Adrenal gland (tissue), 12 donors: Measurements from ENCODE around the gene APMAP. TPM values are rescaled to one million over a fixed set of nuclear protein-coding genes. Genes with fewer than 3 reads are reported as not detected.

Experiments
- DNase-seq, 7 donors: peaks; one replicate each; pipeline ENCODE4 v3.0.0-alpha.2; 2019 to 2020
- H3K27ac ChIP-seq, 5 donors: fragments of 200-600 bp; sonication (generic) in 4 of 5; 1 replicate in 3 of 5; 2 replicates in 2 of 5; pipeline versions ENCODE4 v1.5.1 to v1.8.0; 2016 to 2020; ENCODE audit warnings: mild to moderate bottlenecking in 1 of 5
- H3K27me3 ChIP-seq: fragments of 200-600 bp; 2 replicates; pipeline ENCODE4 v1.8.0; 2021
- H3K36me3 ChIP-seq, 2 donors: fragments of 200-600 bp; replicated peaks in 1 of 2; 1 replicate in 1 of 2; 2 replicates in 1 of 2; pipeline versions ENCODE4 v1.5.1 to v1.8.0; 2018 to 2022
- H3K4me1 ChIP-seq, 2 donors: fragments of 200-600 bp; replicated peaks in 1 of 2; 1 replicate in 1 of 2; 2 replicates in 1 of 2; pipeline versions ENCODE4 v1.5.1 to v1.8.0; 2018 to 2021
- H3K4me3 ChIP-seq, 4 donors: fragments of 200-600 bp; sonication (generic) in 3 of 4; one replicate each; pipeline ENCODE4 v1.5.1; 2016 to 2018
- H3K9me3 ChIP-seq, 3 donors: fragments of 200-600 bp; sonication (generic) in 1 of 3; replicated peaks in 1 of 3; 1 replicate in 2 of 3; 2 replicates in 1 of 3; pipeline versions ENCODE4 v1.5.1 to v1.8.0; 2016 to 2021
- CTCF ChIP-seq, 6 experiments: fragments of 450-650 bp in 4 of 6; fragments of 200-600 bp in 2 of 6; sonication (generic) in 1 of 6; IDR thresholded peaks; 1 replicate in 5 of 6; 2 replicates in 1 of 6; pipeline versions ENCODE4 v1.5.1 to v1.8.0; 2016 to 2021; ENCODE audit warnings: antibody characterized with exemption in 6 of 6, mild to moderate bottlenecking in 2 of 6, moderate library complexity in 1 of 6
- POLR2A ChIP-seq, 2 donors: fragments of 450-650 bp; IDR thresholded peaks; one replicate each; pipeline ENCODE4 v1.6.1; 2017; ENCODE audit warnings: antibody characterized with exemption in 2 of 2, mild to moderate bottlenecking in 2 of 2, moderate library complexity in 1 of 2
- WGBS, 4 donors: extraction: QIAGEN DNeasy Blood & Tissue Kit in 2 of 4; methylation state at CpG; one replicate each; pipeline versions ENCODE4 v1.1.5 to v1.1.7; 2013 to 2017; 5-methylcytosine and 5-hydroxymethylcytosine counted together
- intact Hi-C, 2 donors: fragments of 100-400 bp; cut with DNase I; formaldehyde crosslinking; loops; one replicate each; pipeline versions ENCODE4 v1.14.1 to v1.15.0; 2022 to 2023
- polyA plus RNA-seq, 3 donors: library from polyadenylated mRNA; stranded (reverse); fragments of 200-250 nt in 2 of 3; fragments of 350-450 nt in 1 of 3; fragmentation: Illumina TruSeq in 1 of 3; extraction: RNeasy Lipid Tissue Mini Kit (QIAGEN cat#74804) in 1 of 3; gene quantifications; one replicate each; pipeline ENCODE4 v1.2.3, GENCODE V29; 2013 to 2014
- total RNA-seq, 9 donors: library from RNA; depleted of rRNA in 4 of 9; stranded (reverse); fragments of >200 nt in 4 of 9; fragments of 120-200 nt in 1 of 9; fragmentation: NEBNext Ultra II Directional in 1 of 9; extraction: Animal tissue kit (Norgen Biotek cat#: 25700) in 1 of 9; gene quantifications; one replicate each; pipeline versions ENCODE4 v1.1.0 to v1.2.4, GENCODE V29; 2013 to 2023
- donor health status: healthy with polysubstance abuse.
- donor health status: Bipolar disorder and iron deficiency.
- donor health status: DM: yes; HTN: yes; CAD: no.
- donor health status: DM: no; HTN: no; CAD: no.
- donor health status: DM: no; HTN: no; CAD: no.
- donor health status: DM: yes; HTN: yes; CAD: no.

APMAP gene
- total and polyA plus RNA-seq, 12 donors = 30.3 to 110 (median 69.7) TPM

DNA sequence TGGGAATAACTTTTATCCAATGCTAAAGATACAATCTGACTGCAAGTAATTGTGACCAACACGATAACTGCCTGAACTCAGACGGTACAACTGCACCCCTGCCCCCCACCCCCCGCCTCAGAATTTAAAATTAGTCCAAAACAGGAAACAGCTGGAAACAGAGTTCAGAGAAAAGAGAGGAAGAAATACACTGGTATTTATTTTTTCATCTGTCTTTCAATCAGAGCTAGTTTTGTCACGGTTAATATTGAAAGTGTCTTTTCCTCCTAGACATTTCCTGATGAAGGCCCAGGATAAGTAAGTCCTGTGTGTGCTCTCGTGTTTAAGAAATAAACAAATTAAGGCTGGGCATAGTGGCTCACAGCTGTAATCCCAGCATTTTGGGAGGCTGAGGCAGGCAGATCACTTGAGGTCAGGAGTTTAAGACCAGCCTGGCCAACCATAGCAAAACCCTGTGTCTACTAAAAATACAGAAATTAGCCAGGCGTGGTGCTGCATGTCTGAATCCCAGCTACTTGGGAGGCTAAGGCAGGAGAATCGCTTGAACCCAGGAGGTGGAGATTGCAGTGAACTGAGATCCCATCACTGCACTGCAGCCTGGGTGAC is 43.9 kb upstream of the APMAP start:
- peak overlapping the region in 3 of 5 donors; percentile 8 to 38 (median 31) for H3K27ac ChIP-seq
- no peaks in the 10 kb centered on the region for H3K27me3 ChIP-seq
- peaks cover 22 to 65% of the 10 kb centered on the region in 2 donors for H3K4me1 ChIP-seq
- H3K4me3 ChIP-seq = no peak overlapping the region
- TF ChIP-seq CTCF (IDR thresholded peaks at IDR 0.05) (no peak), POLR2A (IDR thresholded peaks at IDR 0.05) (no peak)
- H3K36me3 ChIP-seq = no peaks in the 10 kb centered on the region
- H3K9me3 ChIP-seq = no peaks in the 10 kb centered on the region
- DNase-seq = no peak
- intact Hi-C loops = no loop called here
- WGBS, 4 donors = 37 to 62% (median 49%) methylated on average over 7 of the region's 7 CpGs

DNA sequence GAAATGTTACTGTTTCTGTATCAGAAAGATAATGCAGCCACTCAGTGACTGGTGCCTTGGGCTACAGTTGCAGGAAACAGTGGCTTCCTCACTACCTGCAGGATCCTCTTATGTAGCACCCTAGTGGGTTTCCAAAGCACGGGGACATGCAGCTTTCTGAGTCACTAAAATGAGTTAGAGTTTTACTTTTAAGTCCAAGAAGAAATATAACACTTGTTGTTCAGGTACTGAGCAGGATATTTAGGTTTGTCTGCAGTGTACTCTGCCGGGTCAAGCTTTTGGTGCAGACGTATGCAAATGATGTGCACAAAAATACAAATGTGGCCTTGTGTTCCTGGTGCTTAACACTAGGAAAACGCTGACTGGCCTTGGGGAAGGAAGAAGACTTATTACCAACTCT is 43.4 kb upstream of the APMAP start:
- Histone ChIP-seq H3K27ac (peak overlapping the region in 3 of 5 donors; percentile 8 to 31 (median 19)), H3K27me3 (no peaks in the 10 kb centered on the region), H3K36me3 (no peaks in the 10 kb centered on the region), H3K9me3 (no peaks in the 10 kb centered on the region), H3K4me3 (no peak overlapping the region), H3K4me1 (peaks cover 22 to 65% of the 10 kb centered on the region in 2 donors)
- intact Hi-C loops = no loop called here
- DNase-seq = no peak
- WGBS, 4 donors = 26 to 46% (median 34%) methylated on average over 4 of the region's 4 CpGs
- TF ChIP-seq POLR2A (IDR thresholded peaks at IDR 0.05) (no peak), CTCF (IDR thresholded peaks at IDR 0.05) (no peak)

DNA sequence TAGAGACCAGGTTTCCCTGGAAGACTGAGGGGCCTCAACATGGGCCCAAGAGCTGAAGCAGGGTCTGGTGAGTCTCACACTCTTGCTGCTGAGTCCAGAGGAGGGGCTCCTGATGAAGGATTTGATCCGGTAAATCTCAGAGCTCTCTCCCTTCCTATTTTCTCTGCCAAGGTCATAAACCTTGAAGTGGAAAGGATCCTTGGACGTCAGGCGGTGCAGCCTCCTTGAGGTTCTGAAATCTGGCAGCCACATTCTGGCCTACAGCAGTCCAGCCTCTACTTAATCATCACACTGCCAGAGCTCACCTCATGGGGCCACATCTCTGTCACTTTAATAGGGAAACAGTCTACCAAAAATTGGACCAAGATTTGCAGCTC is 41.4 kb upstream of the APMAP start:
- H3K9me3 ChIP-seq = no peaks in the 10 kb centered on the region
- TF ChIP-seq POLR2A (IDR thresholded peaks at IDR 0.05) = no peak
- DNase-seq = no peak
- H3K4me1 ChIP-seq = peaks cover 15 to 46% of the 10 kb centered on the region in 2 donors
- WGBS, 4 donors = 25 to 48% (median 34%) methylated on average over 2 to 3 of the region's 3 CpGs
- no peak overlapping the region for H3K4me3 ChIP-seq
- H3K27me3 ChIP-seq = no peaks in the 10 kb centered on the region
- intact Hi-C loops = no loop called here
- H3K36me3 ChIP-seq = no peaks in the 10 kb centered on the region
- no peak overlapping the region for H3K27ac ChIP-seq

DNA sequence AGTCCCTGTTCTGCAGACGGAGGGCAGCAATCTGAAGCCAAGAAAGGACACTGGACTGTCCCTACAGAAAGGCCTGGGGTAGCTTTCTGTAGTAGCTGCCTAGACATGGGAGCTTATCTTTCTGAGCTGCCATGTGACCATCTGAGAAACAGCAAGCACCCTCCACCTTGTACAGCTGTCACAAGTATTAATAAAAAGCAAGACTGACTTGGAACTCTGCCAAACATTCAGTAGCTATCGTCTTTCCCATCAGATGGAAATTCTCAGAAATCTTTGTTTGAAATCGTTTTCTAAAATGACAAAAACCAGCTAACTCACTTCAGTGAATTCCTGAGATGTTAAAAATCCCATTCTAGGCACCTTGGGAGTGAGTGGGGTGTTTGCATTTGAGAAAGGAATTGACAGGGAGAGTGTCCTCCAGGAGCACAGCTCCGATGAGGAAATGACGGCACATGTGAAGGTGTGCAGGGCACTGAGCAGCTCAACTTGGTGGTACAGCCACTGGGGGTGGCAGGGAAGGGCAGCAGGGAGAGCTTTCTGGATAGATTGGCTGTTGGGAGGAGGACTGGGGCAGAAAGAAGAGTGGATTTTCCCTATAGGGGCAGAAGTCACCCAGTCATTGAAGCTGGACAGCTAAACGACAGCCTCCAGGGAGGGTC is 40.8 kb upstream of the APMAP start:
- intact Hi-C loops = no loop called here
- 50 to 66% (median 61%) methylated on average over 6 of the region's 6 CpGs for WGBS, 4 donors
- no peak for TF ChIP-seq CTCF (IDR thresholded peaks at IDR 0.05)
- Histone ChIP-seq H3K27me3 (no peaks in the 10 kb centered on the region), H3K9me3 (no peaks in the 10 kb centered on the region), H3K4me1 (peaks cover 15 to 42% of the 10 kb centered on the region in 2 donors), H3K27ac (no peak overlapping the region), H3K4me3 (no peak overlapping the region), H3K36me3 (no peaks in the 10 kb centered on the region)
- DNase-seq = no peak
